ENCODE data around the gene APLN.

DNA sequence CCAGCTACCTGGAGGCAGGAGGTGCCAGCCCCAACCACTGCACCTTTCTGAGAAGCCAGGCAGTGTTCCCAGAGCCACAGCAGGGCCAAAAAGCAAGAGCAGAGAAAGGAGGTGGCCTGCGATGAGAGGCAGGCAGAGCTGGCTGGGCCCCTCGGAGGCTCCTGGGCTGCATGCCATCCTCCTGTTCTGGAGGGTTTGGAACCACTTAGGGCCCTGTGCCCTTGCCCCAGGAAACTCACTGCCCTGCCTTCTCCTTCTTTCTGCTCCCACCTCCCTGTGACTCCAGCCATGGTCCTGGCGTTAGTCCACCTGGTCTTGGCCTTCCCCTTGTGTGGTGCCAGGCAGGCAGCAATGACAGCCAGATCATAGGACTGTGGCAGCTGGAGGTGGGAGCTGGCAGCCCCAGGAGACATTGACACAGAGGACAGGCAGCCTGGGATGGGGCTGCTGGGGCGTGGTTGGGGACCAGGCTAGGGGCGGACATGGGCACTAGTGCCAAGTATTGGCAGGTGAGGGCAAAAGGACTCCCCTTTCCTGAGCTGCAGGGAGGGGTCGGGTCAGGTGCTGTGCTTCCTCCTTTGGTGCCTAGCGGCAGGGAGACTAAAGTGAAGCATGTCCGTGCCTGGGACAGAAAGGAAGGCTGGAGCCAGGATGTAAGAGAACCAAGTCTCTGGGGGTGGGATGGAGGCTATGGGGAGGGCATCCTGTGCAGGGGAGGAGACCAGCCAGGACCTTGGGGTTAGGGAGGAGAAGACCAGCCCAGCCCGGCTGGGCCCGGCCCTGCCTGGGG lies 1.4 kb downstream of the APLN start:
- TF ChIP-seq GATA3 (IDR thresholded peaks at IDR 0.05; ENCODE audit: low read depth, low read length) (no peak), GATA2 (IDR thresholded peaks at IDR 0.05; ENCODE audit: low read depth, low read length) (no peak)

Data from SH-SY5Y (cell line).